GM12878 (cell line): ENCODE measurements around the gene PI4KB. TPM values are rescaled to one million over a fixed set of nuclear protein-coding genes. Genes with fewer than 3 reads are reported as not detected.

Source experiments
- ATAC-seq: fragments of 200-7000 bp; cut with Tn5 transposase; 3 replicates; pipeline ENCODE4 v1.9.1; 2020; ENCODE audit warnings: mild to moderate bottlenecking, moderate library complexity
- BruUV-seq: library from RNA; stranded (reverse); fragments of 400-500 nt; replicated peaks from 2 replicates; lab custom pipeline; 2021; lab: Mats Ljungman, UMichigan
- CTCF ChIA-PET: fragments of 300-600 bp; sonication (Branson Sonifier 250); formaldehyde crosslinking; extraction: SDS; loops from one replicate; lab custom pipeline; 2021; ENCODE audit warnings: inconsistent platforms; lab: Yijun Ruan, JAX
- POLR2A ChIA-PET: fragments of 350-600 bp; formaldehyde crosslinking; extraction: SDS; loops from one replicate; lab custom pipeline; 2021; ENCODE audit warnings: inconsistent platforms; lab: Charles Lee
- RAD21 ChIA-PET: fragments of 300-600 bp; sonication (Branson Sonifier 250); formaldehyde crosslinking; loops from one replicate; lab custom pipeline; 2023; ENCODE audit warnings: antibody characterized with exemption; ENCODE audit not compliant: unreplicated experiment; lab: Charles Lee
- SMC1A ChIA-PET: fragments of 300-600 bp; sonication (Branson Sonifier 250); formaldehyde crosslinking; loops from one replicate; lab custom pipeline; 2023; ENCODE audit not compliant: unreplicated experiment, uncharacterized antibody; lab: Charles Lee
- DNase-seq: peaks from one replicate; pipeline ENCODE4 v3.0.0-alpha.2; 2011; ENCODE audit warnings: low read depth, low spot score
- FAIRE-seq: peaks from 3 replicates; lab custom pipeline; 2011; peaks lifted over from hg19 to GRCh38; lab: Jason Lieb, UNC
- H2AFZ ChIP-seq: 2 replicates; pipeline ENCODE4 v1.6.0; 2011; ENCODE audit warnings: low read depth, low read length, control low read depth; ENCODE audit not compliant: control insufficient read depth
- H3K27ac ChIP-seq: 2 replicates; pipeline ENCODE4 v1.5.1; 2011; ENCODE audit warnings: control low read depth; ENCODE audit not compliant: control insufficient read depth, insufficient read depth
- H3K27me3 ChIP-seq, 2 experiments: replicated peaks in 1 of 2; 2 replicates each; pipeline versions ENCODE4 v1.6.0 to v1.6.1; 2011; ENCODE audit warnings: low read length in 1 of 2; ENCODE audit not compliant: control insufficient read depth in 2 of 2, insufficient read depth in 2 of 2
- H3K36me3 ChIP-seq, 2 experiments: 2 replicates each; pipeline ENCODE4 v1.5.1; 2011; ENCODE audit warnings: low read length in 1 of 2; ENCODE audit not compliant: control insufficient read depth in 2 of 2, insufficient read depth in 2 of 2
- H3K4me1 ChIP-seq: 2 replicates; pipeline ENCODE4 v1.6.1; 2011; ENCODE audit warnings: mild to moderate bottlenecking, low read length, moderate library complexity, mixed read lengths; ENCODE audit not compliant: control insufficient read depth, insufficient read depth
- H3K4me2 ChIP-seq: 2 replicates; pipeline ENCODE4 v1.6.0; 2011; ENCODE audit warnings: control low read depth; ENCODE audit not compliant: control insufficient read depth, insufficient read depth
- H3K4me3 ChIP-seq: fragments of 200-600 bp; sonication (generic); 2 replicates; pipeline ENCODE4 v1.5.1; 2016
- H3K79me2 ChIP-seq: 2 replicates; pipeline ENCODE4 v1.6.0; 2011; ENCODE audit warnings: low read length; ENCODE audit not compliant: control insufficient read depth, insufficient read depth
- H3K9ac ChIP-seq: 2 replicates; pipeline ENCODE4 v1.8.0; 2011; ENCODE audit warnings: low read length, control low read depth, mixed read lengths; ENCODE audit not compliant: control insufficient read depth, insufficient read depth
- H3K9me3 ChIP-seq: replicated peaks from 3 replicates; pipeline ENCODE4 v1.5.1; 2011; ENCODE audit warnings: mild to moderate bottlenecking, low read length; ENCODE audit not compliant: control insufficient read depth, insufficient read depth
- H4K20me1 ChIP-seq: 2 replicates; pipeline ENCODE4 v1.6.0; 2011; ENCODE audit not compliant: control insufficient read depth, insufficient read depth
- BRCA1 ChIP-seq: IDR thresholded peaks from 2 replicates; pipeline ENCODE4 v1.6.1; 2011; ENCODE audit warnings: low read depth, low read length, improper control_type of control experiment
- DPF2 ChIP-seq: fragments of 450-650 bp; IDR thresholded peaks from 2 replicates; pipeline ENCODE4 v1.6.1; 2017; ENCODE audit warnings: mild to moderate bottlenecking
- E2F8 ChIP-seq: fragments of 450-650 bp; IDR thresholded peaks from 2 replicates; pipeline ENCODE4 v1.6.1; 2018; ENCODE audit warnings: mild to moderate bottlenecking, low read depth, moderate library complexity; ENCODE audit not compliant: partially characterized antibody
- EGR1 ChIP-seq, 2 experiments: IDR thresholded peaks; 1 replicate in 1 of 2; 2 replicates in 1 of 2; pipeline ENCODE4 v1.6.1; 2011 to 2012; ENCODE audit warnings: low read depth in 2 of 2, low read length in 2 of 2, borderline replicate concordance in 1 of 2, mild to moderate bottlenecking in 1 of 2, moderate library complexity in 1 of 2
- NFXL1 ChIP-seq: fragments of 450-650 bp; IDR thresholded peaks from 2 replicates; pipeline ENCODE4 v1.6.1; 2017; ENCODE audit warnings: antibody characterized with exemption, mild to moderate bottlenecking, borderline replicate concordance
- NR2C2 ChIP-seq: IDR thresholded peaks from 2 replicates; pipeline ENCODE4 v1.6.1; 2011; ENCODE audit warnings: borderline replicate concordance, low read depth; ENCODE audit not compliant: control insufficient read depth, insufficient read length
- NRF1 ChIP-seq: conservative IDR thresholded peaks from 2 replicates; pipeline ENCODE4 v1.6.1; 2011; ENCODE audit warnings: mild to moderate bottlenecking, low read depth, low read length, improper control_type of control experiment
- POLR2A ChIP-seq: IDR thresholded peaks from 2 replicates; pipeline ENCODE4 v1.6.1; 2011; ENCODE audit warnings: low read depth, mild to moderate bottlenecking, low read length
- SIX5 ChIP-seq: IDR thresholded peaks from 2 replicates; pipeline ENCODE4 v1.6.1; 2011; ENCODE audit warnings: mild to moderate bottlenecking, low read depth, low read length, moderate library complexity; ENCODE audit not compliant: severe bottlenecking
- YY1 ChIP-seq: IDR thresholded peaks from 2 replicates; pipeline ENCODE4 v1.6.1; 2011; ENCODE audit warnings: low read depth, mild to moderate bottlenecking, low read length
- WGBS: methylation state at CpG from one replicate; pipeline ENCODE4 v1.1.6; 2016; ENCODE audit warnings: low lambda C conversion rate; ENCODE audit not compliant: insufficient replicate concordance, insufficient coverage; ENCODE audit errors: missing lambda C conversion rate; 5-methylcytosine and 5-hydroxymethylcytosine counted together
- in situ Hi-C: fragments of 300-500 bp; cut with MboI; formaldehyde crosslinking; loops from 9 replicates; pipeline ENCODE4 v1.14.3; 2018; ENCODE audit warnings: mixed read lengths
- intact Hi-C: fragments of 100-400 bp; cut with micrococcal nuclease; formaldehyde crosslinking; loops from one replicate; pipeline ENCODE4 v1.14.2; 2022; ENCODE audit not compliant: unreplicated experiment
- polyA plus RNA-seq, 11 experiments: library from polyadenylated mRNA; depleted of rRNA in 4 of 11; unstranded in 6 of 11; stranded (reverse) in 5 of 11; fragments of >200 nt; fragmentation: Nextera tagmentation in 4 of 11; fragmentation: Illumina TruSeq in 1 of 11; extraction: Ambion mirVana in 4 of 11; extraction: Trizol in 1 of 11; gene quantifications; 1 replicate in 1 of 11; 2 replicates in 10 of 11; pipeline versions ENCODE4 v1.2.1 to v1.2.3, GENCODE V29; 2011 to 2016; ENCODE audit warnings: inconsistent platforms in 2 of 11, missing spikeins in 2 of 11, low read depth in 1 of 11
- total RNA-seq, 4 experiments: library from RNA; depleted of rRNA in 3 of 4; stranded (reverse); fragments of >200 nt in 3 of 4; fragmentation: Illumina TruSeq in 1 of 4; extraction: Trizol in 1 of 4; gene quantifications; 2 replicates each; pipeline versions ENCODE4 v1.2.1 to v1.2.3, GENCODE V29; 2013 to 2021
- TF ChIP-seq, protein P1 (sequence below): fragments of 150-350 bp; IDR thresholded peaks from 2 replicates; pipeline ENCODE4 v1.6.1; 2014; ENCODE audit warnings: mild to moderate bottlenecking, low read depth, low read length

PI4KB gene
- total and polyA plus RNA-seq, 10 of the 15 experiments (the other 5 are each of a cell fraction or from before 2014, with no cell fraction given) = 3.3 to 88.3 (median 51.7) TPM

- Histone ChIP-seq H3K27ac (no peak overlapping the region), H3K36me3 (peaks cover 13 to 34% of the 10 kb centered on the region in 2 experiments), H3K4me2 (no peak overlapping the region), H3K9ac (no peak overlapping the region), H3K4me1 (no peaks in the 10 kb centered on the region), H3K9me3 (no peaks in the 10 kb centered on the region), H3K79me2 (no peaks in the 10 kb centered on the region), H2AFZ (no peak overlapping the region), H3K4me3 (no peak overlapping the region), H3K27me3 (no peaks in the 10 kb centered on the region), H4K20me1 (no peaks in the 10 kb centered on the region)
- ChIA-PET CTCF (interaction anchor here (1.9 kb wide), 1 partner anchor 47 kb away, joined by 6 read pairs; no protein-coding TSS in a partner anchor), RAD21 (no interaction called here), SMC1A (interaction anchor here (0.8 kb wide), 1 partner anchor 34 kb away, joined by 4 read pairs; the partner anchor contains the start of gene PI4KB), POLR2A (interaction anchor here (1.7 to 2.4 kb wide), 2 partner anchors 10 to 17 kb away, joined by 5 to 7 read pairs; no protein-coding TSS in a partner anchor)
- BruUV-seq = no TSS peak
- WGBS = 53% methylated on average over 6 of the region's 6 CpGs
- no peak for ATAC-seq
- intact Hi-C loops = no loop called here
- peak; percentile 9; the same call in 1 of the 2 replicates for TF ChIP-seq POLR2A
- no peak for TF ChIP-seq DPF2
- no peak for DNase-seq
- in situ Hi-C loops = loop anchor here (10.0 kb wide), 1 partner anchor 542 kb away; the partner anchor contains the start of genes C2CD4D and RORC
- FAIRE-seq = no peak
These were observed 34.1 kb downstream of the PI4KB start for GRCh38 chr1:151293093-151293492.

GRCh38 chr1:151292207-151293030, 34.8 kb downstream of the PI4KB start:
- H3K4me2 ChIP-seq = no peak overlapping the region
- ATAC-seq (peak; percentile 35; the same call in 2 of the 3 replicates), FAIRE-seq (no peak), DNase-seq (no peak)
- no peak overlapping the region for H3K9ac ChIP-seq
- no TSS peak for BruUV-seq
- ChIA-PET CTCF (interaction anchor here (1.9 kb wide), 1 partner anchor 47 kb away, joined by 6 read pairs; no protein-coding TSS in a partner anchor), SMC1A (no interaction called here), RAD21 (interaction anchor here (1.3 kb wide), 1 partner anchor 9 kb away, joined by 3 read pairs; no protein-coding TSS in a partner anchor), POLR2A (interaction anchor here (0.6 to 2.4 kb wide), 3 partner anchors 9 to 145 kb away, joined by 3 to 7 read pairs (median 5); no protein-coding TSS in a partner anchor)
- H4K20me1 ChIP-seq = no peaks in the 10 kb centered on the region
- no peaks in the 10 kb centered on the region for H3K79me2 ChIP-seq
- peaks cover 15 to 41% of the 10 kb centered on the region in 2 experiments for H3K36me3 ChIP-seq
- 88% methylated on average over 13 of the region's 13 CpGs for WGBS
- intact Hi-C loops (no loop called here), in situ Hi-C loops (loop anchor here (10.0 kb wide), 1 partner anchor 542 kb away; the partner anchor contains the start of genes C2CD4D and RORC)
- H2AFZ ChIP-seq = no peak overlapping the region
- no peaks in the 10 kb centered on the region for H3K9me3 ChIP-seq
- no peak overlapping the region for H3K27ac ChIP-seq
- H3K4me1 ChIP-seq = no peaks in the 10 kb centered on the region
- H3K27me3 ChIP-seq = no peaks in the 10 kb centered on the region
- no peak overlapping the region for H3K4me3 ChIP-seq
- TF ChIP-seq EGR1 (IDR thresholded peaks at IDR 0.05; ENCODE audit: borderline replicate concordance in 1 of 2, low read depth in 2 of 2, low read length in 2 of 2) (no peak), E2F8 (no peak), NRF1 (no peak), YY1 (no peak), NR2C2 (no peak), BRCA1 (no peak), SIX5 (no peak), NFXL1 (no peak)
- TF ChIP-seq, protein P1, sequence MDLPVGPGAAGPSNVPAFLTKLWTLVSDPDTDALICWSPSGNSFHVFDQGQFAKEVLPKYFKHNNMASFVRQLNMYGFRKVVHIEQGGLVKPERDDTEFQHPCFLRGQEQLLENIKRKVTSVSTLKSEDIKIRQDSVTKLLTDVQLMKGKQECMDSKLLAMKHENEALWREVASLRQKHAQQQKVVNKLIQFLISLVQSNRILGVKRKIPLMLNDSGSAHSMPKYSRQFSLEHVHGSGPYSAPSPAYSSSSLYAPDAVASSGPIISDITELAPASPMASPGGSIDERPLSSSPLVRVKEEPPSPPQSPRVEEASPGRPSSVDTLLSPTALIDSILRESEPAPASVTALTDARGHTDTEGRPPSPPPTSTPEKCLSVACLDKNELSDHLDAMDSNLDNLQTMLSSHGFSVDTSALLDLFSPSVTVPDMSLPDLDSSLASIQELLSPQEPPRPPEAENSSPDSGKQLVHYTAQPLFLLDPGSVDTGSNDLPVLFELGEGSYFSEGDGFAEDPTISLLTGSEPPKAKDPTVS = no peak
